NCI-H446 (cell line): ENCODE results near the gene RTRAF.

Source experiments
- DNase-seq, 2 experiments: peaks; one replicate each; lab custom pipeline; 2025; lab: John Stamatoyannopoulos, UW

RTRAF gene

DNA sequence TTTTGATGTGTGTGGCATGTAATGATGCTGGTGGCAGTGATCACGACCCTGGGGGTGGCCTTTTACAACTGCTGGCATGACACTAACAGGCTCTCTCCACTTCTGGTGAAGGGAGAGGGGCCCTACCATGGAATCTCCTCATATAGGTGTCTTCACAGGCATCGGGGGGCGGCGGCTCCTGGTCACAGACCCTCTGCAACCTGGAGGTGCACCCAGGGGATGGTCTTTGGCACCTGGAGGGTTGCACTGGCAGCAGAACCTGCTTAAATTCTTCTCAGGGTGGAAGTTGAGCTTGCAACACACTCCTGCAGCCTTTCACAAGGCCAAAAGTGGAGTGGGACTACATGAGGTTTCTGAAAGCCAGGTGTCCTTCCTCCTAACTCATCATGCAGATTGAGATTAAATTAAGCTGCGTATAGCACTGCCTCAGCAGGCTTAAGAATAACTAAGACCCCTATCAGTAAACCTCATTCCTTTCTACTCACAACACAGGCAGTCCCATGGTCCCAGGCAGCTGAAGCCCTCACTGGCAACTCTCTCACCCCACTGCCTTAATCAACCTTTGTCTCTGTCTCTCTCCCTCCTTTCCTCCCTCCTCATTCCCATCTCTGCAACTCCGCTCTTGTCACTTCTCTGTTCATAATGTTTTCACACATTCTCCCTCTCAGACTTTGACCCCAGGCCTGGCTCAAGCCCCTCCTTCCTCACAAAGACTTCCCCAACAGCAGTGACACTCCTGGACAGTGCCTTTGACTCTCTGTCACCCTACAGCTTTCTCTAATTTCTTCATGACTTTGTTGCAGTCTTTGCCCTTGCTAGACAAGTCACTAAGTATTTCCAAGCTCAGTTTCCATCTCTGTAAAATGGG, 60.6 kb downstream of the RTRAF start:
- no peak for DNase-seq

GRCh38 chr14:52051251-52051650, 61.9 kb downstream of the RTRAF start:
- no peak for DNase-seq

DNA sequence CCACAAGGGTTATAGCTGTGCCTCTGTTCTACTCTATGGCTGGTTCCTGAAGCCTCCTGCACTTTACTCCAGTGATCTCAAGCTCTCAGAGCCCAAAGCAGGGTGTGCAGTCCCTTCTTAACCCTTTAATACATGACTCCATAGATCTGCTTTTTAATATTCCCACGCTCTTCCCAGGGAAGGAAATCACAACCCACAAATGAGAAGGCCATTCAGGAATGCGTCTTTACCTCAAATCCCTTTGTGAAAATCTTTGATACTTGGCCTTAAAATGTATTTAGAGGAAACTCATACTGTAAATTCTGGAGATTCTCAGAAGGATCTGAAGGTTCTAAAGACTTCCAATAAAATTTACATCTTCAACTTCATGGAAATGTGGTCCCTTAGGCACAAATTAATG, 62.5 kb downstream of the RTRAF start:
- DNase-seq = no peak

GRCh38 chr14:52052288-52052943, 63.1 kb downstream of the RTRAF start:
- DNase-seq = no peak

- no peak for DNase-seq
Observed at GRCh38 chr14:52053044-52053443, 63.7 kb downstream of the RTRAF start.

DNA sequence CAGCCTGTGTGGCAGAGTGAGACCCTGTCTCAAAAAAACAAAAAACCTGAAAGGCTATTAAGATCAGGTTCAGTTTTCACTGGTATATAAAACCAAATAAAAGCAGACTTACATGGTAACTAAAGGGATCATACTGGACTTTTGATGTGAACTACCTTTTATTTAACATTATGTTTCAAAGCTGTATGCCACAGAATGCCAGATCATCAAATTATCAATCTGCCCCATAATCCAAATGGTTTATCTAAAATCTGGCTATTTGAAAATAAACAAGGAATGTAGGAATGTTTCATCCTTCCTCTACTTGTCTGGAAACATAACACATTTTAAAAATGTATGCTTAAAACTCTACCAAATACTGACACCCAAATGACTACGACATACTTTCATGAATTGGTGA, 65.3 kb downstream of the RTRAF start:
- DNase-seq = no peak

DNA sequence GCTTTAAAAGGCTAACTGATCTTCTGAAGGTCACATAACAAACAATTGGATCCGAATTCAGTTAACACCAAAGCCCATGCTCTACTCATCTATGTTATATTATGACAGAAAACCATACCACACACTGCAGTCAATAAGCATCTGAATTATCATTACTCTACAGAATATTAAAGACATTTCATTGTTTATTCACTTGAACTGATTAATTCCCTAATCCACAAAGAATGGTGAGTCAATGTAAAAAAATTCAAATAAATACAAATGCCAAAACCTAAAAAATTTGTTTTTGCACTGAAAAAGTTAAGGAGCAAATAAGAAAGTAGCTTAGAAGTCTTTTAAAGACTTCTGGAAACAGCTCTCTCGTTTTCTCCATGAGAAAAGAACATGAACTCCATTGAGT, 65.8 kb downstream of the RTRAF start:
- no peak for DNase-seq

DNA sequence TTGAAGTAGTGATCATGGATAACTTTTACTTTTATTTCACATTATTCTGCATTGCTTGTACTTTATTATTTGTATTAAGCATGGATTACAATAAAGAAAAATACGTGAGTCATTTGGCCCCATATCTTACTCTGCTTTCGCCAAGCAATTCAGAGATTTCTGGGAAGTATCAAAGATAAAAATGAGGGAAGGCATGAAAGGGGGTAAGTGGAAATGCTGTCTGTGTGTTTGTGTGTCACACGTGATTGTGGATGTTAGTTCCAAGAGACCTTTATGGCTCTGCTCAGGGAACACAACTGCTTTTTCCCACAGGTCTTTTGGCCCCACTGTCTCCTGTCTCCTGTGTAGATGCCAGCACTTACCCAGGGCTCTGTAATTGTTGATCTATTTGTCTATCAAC, 69.0 kb downstream of the RTRAF start:
- DNase-seq = no peak

DNA sequence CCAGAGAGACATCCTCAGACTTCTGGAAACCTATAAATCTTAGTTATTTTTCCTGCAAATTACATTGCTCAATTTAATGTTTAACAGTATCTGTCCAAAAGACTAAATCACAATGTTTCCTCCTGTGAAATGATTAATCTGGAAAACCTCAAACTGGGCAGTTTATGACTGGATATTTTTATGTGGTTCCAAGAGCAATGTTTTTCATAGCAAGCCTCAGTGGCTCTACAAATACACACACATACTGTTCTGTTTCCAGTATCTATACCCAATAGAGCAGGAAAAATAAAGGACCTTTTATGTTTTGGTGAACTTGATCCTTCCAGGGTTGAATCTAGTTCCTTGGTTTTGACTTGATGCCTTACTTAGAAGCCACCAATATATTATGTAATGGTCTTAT, 70.3 kb downstream of the RTRAF start:
- no peak for DNase-seq

DNA sequence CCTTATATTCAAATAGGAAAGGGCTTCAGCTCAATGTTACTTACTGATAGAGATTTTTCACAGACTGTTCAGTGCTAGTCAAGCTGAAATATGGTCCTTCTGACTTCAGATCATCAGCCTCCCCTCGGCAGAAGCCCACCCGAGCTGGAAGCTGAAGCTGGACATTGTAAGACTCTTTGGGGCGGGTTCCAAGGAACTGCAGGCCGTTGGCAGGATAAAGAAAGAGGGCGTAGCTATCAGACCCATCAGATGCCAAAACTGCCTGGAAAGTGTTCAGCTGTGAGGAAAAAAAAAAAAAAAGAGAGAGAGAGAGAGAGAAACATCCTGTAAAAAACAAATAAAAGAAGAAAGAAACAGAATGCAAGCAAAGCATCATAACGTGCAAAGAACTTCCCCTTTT, 70.7 kb downstream of the RTRAF start:
- DNase-seq = peak in 1 of 2 experiments; percentile 4
